ENCODE measurements around the gene GDPD3. TPM values are rescaled to one million over a fixed set of nuclear protein-coding genes. Genes with fewer than 3 reads are reported as not detected.
"Not testable (repeated sequence)": the region's sequence is repeated elsewhere in the genome, so short reads cannot be mapped to it uniquely, and the experiment has no call there.

Gene GDPD3
- total and polyA plus RNA-seq, 2 donors from 2014 or later = 3.6 to 17.7 TPM

GRCh38 chr16:30132591-30132990 lies 19.3 kb upstream of the GDPD3 start:
- DNase-seq (no peak), FAIRE-seq (no peak)
- intact Hi-C loops (cut with DNase I) = no loop called here
- H3K27me3 ChIP-seq (ENCODE audit: control insufficient read depth, insufficient read depth, low read length) = no peaks in the 10 kb centered on the region
- no peaks in the 10 kb centered on the region for H3K9me3 ChIP-seq (ENCODE audit: control insufficient read depth in 2 of 3, insufficient read depth in 1 of 3, low read length in 3 of 3)
- H3K9ac ChIP-seq (ENCODE audit: low read length in 3 of 3) = no peak overlapping the region
- H3K27ac ChIP-seq (ENCODE audit: low read depth in 2 of 2, low read length in 2 of 2) = no peak overlapping the region
- no peak overlapping the region for H3K4me3 ChIP-seq (ENCODE audit: low read length in 3 of 3)
- no peaks in the 10 kb centered on the region for H3K4me1 ChIP-seq (ENCODE audit: control insufficient read depth in 2 of 3, insufficient read depth in 2 of 3, low read depth in 1 of 3, low read length in 3 of 3)
- no peak for TF ChIP-seq CTCF (IDR thresholded peaks at IDR 0.05; ENCODE audit: borderline replicate concordance, extremely low read depth, insufficient read depth)
- no peaks in the 10 kb centered on the region for H3K36me3 ChIP-seq (ENCODE audit: control insufficient read depth in 2 of 3, insufficient read depth in 3 of 3, low read length in 3 of 3)

- Histone ChIP-seq H3K36me3 (ENCODE audit: control insufficient read depth in 2 of 3, insufficient read depth in 3 of 3, low read length in 3 of 3) (no peaks in the 10 kb centered on the region), H3K27ac (ENCODE audit: low read depth in 2 of 2, low read length in 2 of 2) (no peak overlapping the region), H3K27me3 (ENCODE audit: control insufficient read depth, insufficient read depth, low read length) (no peaks in the 10 kb centered on the region), H3K4me1 (ENCODE audit: control insufficient read depth in 2 of 3, insufficient read depth in 2 of 3, low read depth in 1 of 3, low read length in 3 of 3) (no peaks in the 10 kb centered on the region), H3K4me3 (ENCODE audit: low read length in 3 of 3) (no peak overlapping the region), H3K9me3 (ENCODE audit: control insufficient read depth in 2 of 3, insufficient read depth in 1 of 3, low read length in 3 of 3) (no peaks in the 10 kb centered on the region), H3K9ac (ENCODE audit: low read length in 3 of 3) (no peak overlapping the region)
- peak in 4 of 5 donors; percentile 44 to 89 (median 76) for DNase-seq
- no peak for FAIRE-seq
- intact Hi-C loops (cut with DNase I) = no loop called here
- no peak for TF ChIP-seq CTCF (IDR thresholded peaks at IDR 0.05; ENCODE audit: borderline replicate concordance, extremely low read depth, insufficient read depth)
Measured at GRCh38 chr16:30131869-30132475, 18.6 kb upstream of the GDPD3 start.

GRCh38 chr16:30127993-30128392 lies 14.7 kb upstream of the GDPD3 start:
- no peaks in the 10 kb centered on the region for H3K27me3 ChIP-seq (ENCODE audit: control insufficient read depth, insufficient read depth, low read length)
- no peak overlapping the region for H3K27ac ChIP-seq (ENCODE audit: low read depth in 2 of 2, low read length in 2 of 2)
- DNase-seq = no peak
- intact Hi-C loops (cut with DNase I) = no loop called here
- TF ChIP-seq CTCF (IDR thresholded peaks at IDR 0.05; ENCODE audit: borderline replicate concordance, extremely low read depth, insufficient read depth) = no peak
- H3K9ac ChIP-seq (ENCODE audit: low read length in 3 of 3) = no peak overlapping the region
- no peak overlapping the region for H3K4me3 ChIP-seq (ENCODE audit: low read length in 3 of 3)
- H3K36me3 ChIP-seq (ENCODE audit: control insufficient read depth in 2 of 3, insufficient read depth in 3 of 3, low read length in 3 of 3) = no peaks in the 10 kb centered on the region
- FAIRE-seq = no peak
- H3K9me3 ChIP-seq (ENCODE audit: control insufficient read depth in 2 of 3, insufficient read depth in 1 of 3, low read length in 3 of 3) = no peaks in the 10 kb centered on the region
- no peaks in the 10 kb centered on the region for H3K4me1 ChIP-seq (ENCODE audit: control insufficient read depth in 2 of 3, insufficient read depth in 2 of 3, low read depth in 1 of 3, low read length in 3 of 3)

DNA sequence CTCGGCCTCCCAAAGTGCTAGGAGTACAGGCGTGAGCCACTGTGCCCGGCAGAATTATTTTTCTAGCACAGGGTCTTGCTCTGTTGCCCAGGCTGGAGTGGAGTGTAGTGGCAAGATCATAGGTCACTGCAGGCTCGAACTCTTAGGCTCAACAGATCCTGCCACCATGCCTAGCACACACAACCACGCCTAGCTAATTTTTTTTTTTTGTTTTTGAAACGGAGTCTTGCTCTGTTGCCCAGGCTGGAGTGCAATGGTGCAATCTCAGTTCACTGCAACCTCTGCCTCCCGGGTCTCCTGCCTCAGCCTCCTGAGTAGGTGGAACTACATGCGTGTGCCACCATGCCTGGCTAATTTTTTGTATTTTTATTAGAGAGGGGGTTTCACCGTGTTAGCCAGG lies 12.4 kb upstream of the GDPD3 start:
- H3K4me1 ChIP-seq (ENCODE audit: control insufficient read depth in 2 of 3, insufficient read depth in 2 of 3, low read depth in 1 of 3, low read length in 3 of 3); intact Hi-C loops (cut with DNase I); H3K36me3 ChIP-seq (ENCODE audit: control insufficient read depth in 2 of 3, insufficient read depth in 3 of 3, low read length in 3 of 3); H3K27ac ChIP-seq (ENCODE audit: low read depth in 2 of 2, low read length in 2 of 2); H3K9ac ChIP-seq (ENCODE audit: low read length in 3 of 3); H3K4me3 ChIP-seq (ENCODE audit: low read length in 3 of 3); FAIRE-seq; DNase-seq; H3K27me3 ChIP-seq (ENCODE audit: control insufficient read depth, insufficient read depth, low read length); H3K9me3 ChIP-seq (ENCODE audit: control insufficient read depth in 2 of 3, insufficient read depth in 1 of 3, low read length in 3 of 3): not testable (repeated sequence)

All from kidney (tissue), 14 donors.